Activated naive CD4-positive, alpha-beta T cell treated with anti-CD3 and anti-CD28 coated beads, Interleukin-2, amount 50 U/mL, for 24 hours (primary cell): ENCODE results near the gene IL2RA.
A peak's percentile ranks its signal among the peaks of the same experiment; 100 is the strongest.

Experiments
- H3K27ac Mint-ChIP-seq: one replicate; pipeline ENCODE4 v1.8.0; 2021; ENCODE audit warnings: mild to moderate bottlenecking, mixed read lengths
- H3K27me3 Mint-ChIP-seq: one replicate; pipeline ENCODE4 v1.8.0; 2021; ENCODE audit warnings: mixed read lengths
- H3K36me3 Mint-ChIP-seq: one replicate; pipeline ENCODE4 v1.8.0; 2021; ENCODE audit warnings: mixed read lengths
- H3K4me1 Mint-ChIP-seq: one replicate; pipeline ENCODE4 v1.8.0; 2021; ENCODE audit warnings: mixed read lengths
- H3K4me3 Mint-ChIP-seq: one replicate; pipeline ENCODE4 v1.8.0; 2021; ENCODE audit warnings: mild to moderate bottlenecking, mixed read lengths
- H3K9me3 Mint-ChIP-seq: one replicate; pipeline ENCODE4 v1.8.0; 2021; ENCODE audit warnings: mixed read lengths

Gene IL2RA

DNA sequence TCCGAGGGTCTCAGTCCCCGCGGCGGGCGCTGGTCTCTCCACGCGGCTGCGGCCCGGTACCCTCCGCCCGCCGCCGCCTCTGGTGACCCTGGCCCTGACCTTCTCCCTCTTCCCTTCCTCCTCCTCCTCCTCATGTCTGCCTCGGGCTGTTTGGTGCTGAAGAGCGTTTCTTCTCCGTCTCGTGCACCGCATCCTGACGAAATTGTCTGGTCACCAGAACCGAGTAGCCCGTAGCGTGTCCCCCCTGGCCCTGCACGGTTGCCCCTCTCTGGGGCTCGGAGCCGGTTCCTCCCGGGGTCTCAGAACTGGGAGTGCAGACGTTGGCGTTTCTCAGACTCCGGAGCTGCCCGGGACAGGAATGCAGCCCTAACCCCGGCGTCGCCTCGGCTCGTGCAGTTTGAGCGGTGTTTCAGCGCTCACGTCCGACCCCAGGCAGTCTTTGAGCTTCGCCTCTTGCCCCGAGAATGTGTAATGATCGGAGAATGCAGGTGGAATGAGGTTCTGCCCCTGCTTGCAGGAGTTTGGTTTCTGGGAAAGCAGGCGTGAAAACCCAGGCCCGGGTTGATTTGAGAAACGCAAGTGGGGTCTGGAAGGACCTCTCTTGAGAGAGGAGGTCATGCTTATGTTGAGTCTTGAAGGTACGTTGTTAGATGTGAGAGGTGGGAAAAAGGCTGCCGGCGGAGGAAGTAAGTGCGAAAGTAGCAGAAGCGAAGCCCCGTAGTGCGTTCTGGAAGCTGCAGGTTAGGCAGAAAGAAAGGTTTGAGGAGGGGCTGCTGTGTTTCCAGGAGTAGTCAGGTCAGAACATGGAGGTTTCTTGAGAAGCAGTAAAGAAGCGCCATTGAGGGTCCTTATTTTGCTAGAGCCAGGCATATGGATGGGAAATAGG is 27.4 kb upstream of the IL2RA start:
- H3K27ac Mint-ChIP-seq = peak overlapping the region; percentile 80
- H3K36me3 Mint-ChIP-seq = peaks cover 4% of the 10 kb centered on the region
- H3K9me3 Mint-ChIP-seq = no peaks in the 10 kb centered on the region
- no peaks in the 10 kb centered on the region for H3K27me3 Mint-ChIP-seq
- peak overlapping the region; percentile 99 for H3K4me3 Mint-ChIP-seq
- peaks cover 77% of the 10 kb centered on the region for H3K4me1 Mint-ChIP-seq

DNA sequence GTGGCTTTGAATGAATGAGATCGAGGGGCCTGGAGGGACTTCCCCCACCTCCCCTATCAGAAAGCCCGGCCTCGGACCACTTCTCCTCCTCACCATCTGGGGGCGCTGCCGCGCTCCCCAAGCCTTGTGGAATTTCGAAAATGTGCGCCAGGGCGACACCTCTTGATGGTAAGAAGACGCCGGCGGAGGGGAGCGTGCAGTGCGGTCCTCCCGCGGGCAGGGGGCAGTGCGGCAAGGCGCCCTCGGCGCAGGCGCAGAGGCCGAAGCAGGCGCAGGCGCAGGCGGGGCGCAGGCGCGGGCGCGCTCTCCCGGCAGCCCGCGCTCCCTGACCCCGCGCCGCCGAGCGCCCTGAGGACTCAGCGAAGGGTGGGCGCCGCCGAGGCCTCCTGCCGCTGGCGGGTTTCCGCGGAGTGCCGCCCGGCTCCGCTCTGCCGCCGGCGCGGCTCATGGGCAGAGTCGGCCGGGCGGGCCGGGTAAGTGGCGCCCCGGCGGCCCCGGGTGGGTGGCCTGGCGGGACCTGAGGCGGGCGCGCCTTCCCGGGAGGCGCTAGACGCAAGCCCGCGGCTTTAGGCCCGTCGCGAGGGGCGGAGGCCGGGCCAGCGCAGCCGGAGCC is 26.7 kb upstream of the IL2RA start, which contains the start of gene RBM17:
Gene RBM17, plus strand, starts transcription at position 314 of the 613 bp plus-strand sequence. CDS start 8,032 bp downstream, outside the sequence.
- H3K4me1 Mint-ChIP-seq = peaks cover 75% of the 10 kb centered on the region

DNA sequence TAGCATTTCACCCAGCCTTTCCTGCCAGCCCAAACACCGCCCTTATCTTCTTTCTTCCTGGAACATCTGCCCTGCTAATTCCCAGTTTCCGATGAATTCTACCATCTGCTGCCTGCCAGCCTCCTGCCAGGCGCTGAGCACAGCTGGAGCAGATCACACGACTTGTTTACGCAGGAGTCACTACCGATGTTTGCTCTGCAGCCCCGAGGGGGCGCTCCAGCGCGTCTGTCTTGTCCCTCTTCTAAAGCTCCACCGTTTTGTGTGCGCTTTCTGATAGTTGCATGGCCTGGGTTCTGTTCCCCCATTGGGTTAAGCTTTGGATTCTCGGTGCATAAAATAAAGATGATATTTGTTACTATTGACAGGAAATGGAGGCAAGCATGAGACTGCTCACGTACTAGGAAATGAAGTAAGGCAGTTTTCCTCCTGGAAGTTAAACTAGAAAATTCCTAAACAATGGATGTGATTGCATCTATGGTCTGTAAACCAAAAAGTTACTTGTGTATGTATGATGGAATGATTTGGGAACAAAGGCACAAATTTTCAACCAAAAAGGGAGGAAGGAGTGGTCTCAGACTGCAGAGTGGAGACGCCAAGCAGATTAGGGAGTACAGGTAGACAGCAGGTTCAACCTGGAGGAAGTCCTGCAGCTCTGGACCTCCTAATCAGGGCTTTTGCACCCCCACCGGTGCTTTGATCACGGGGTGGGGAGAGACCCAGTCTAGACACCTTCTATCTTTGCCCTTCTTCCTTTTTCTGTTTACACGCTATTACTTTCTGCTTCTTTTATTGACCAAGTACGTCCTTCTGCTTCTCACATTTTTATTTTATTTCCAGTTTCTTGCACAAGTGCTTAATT is 24.4 kb upstream of the IL2RA start:
- Mint-ChIP-seq H3K4me3 (peak overlapping the region; percentile 86), H3K4me1 (peaks cover 78% of the 10 kb centered on the region), H3K36me3 (peaks cover 2% of the 10 kb centered on the region), H3K27me3 (no peaks in the 10 kb centered on the region), H3K27ac (peak overlapping the region; percentile 96), H3K9me3 (no peaks in the 10 kb centered on the region)

More for the DNA sequence above, 26.7 kb upstream of the IL2RA start, which contains the start of gene RBM17:
- Mint-ChIP-seq H3K27me3 (no peaks in the 10 kb centered on the region), H3K27ac (peak within 1 kb of the TSS; percentile 80), H3K36me3 (peaks cover 4% of the 10 kb centered on the region), H3K9me3 (no peaks in the 10 kb centered on the region), H3K4me3 (peak within 1 kb of the TSS; percentile 99)

DNA sequence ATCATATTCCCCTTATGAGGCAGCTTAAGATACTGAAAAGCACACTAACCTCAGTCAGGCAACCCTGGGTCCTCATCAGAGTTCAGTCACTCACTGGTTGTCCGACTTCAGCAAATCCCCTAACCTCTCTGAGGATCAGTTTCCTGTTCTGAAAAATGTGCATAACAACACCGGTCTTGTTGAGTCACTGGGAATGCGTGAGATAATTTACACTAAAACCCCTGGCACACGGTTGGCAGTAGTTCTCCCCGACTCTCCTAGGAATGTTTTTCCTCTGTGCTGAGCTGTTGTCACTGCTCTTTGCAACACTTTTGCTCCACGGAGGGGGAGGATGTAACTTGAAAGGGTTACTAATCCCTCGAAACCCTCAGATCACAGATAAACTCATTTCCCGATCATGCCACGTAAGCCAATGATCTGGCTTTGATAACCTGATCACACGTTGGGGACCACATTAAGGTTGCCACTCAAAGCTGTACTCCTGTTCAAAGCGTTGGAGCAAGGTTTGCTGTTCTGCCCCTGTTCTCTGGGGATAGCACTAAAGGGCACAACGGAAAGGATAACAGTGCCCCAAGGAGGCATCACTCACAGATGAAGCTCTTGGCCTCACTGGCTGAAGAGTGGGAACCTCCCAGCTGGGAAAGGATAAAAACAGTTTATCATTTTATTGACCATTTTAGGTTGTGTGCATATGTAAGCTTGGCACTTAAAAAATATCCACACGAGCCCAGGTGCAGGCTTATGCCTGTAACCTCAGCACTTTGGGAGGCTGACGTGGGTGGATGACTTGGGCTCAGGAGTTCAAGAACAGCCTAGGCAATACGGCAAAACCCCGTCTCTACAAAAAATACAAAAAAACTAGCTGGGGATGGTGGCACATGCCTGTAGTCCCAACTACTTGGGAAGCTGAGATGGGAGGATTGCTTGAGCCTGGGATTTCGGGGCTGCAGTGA is 21.6 kb upstream of the IL2RA start:
- Mint-ChIP-seq H3K9me3 (no peaks in the 10 kb centered on the region), H3K36me3 (no peaks in the 10 kb centered on the region), H3K4me3 (peak overlapping the region; percentile 57), H3K4me1 (peaks cover 64% of the 10 kb centered on the region), H3K27me3 (no peaks in the 10 kb centered on the region), H3K27ac (peak overlapping the region; percentile 63)

DNA sequence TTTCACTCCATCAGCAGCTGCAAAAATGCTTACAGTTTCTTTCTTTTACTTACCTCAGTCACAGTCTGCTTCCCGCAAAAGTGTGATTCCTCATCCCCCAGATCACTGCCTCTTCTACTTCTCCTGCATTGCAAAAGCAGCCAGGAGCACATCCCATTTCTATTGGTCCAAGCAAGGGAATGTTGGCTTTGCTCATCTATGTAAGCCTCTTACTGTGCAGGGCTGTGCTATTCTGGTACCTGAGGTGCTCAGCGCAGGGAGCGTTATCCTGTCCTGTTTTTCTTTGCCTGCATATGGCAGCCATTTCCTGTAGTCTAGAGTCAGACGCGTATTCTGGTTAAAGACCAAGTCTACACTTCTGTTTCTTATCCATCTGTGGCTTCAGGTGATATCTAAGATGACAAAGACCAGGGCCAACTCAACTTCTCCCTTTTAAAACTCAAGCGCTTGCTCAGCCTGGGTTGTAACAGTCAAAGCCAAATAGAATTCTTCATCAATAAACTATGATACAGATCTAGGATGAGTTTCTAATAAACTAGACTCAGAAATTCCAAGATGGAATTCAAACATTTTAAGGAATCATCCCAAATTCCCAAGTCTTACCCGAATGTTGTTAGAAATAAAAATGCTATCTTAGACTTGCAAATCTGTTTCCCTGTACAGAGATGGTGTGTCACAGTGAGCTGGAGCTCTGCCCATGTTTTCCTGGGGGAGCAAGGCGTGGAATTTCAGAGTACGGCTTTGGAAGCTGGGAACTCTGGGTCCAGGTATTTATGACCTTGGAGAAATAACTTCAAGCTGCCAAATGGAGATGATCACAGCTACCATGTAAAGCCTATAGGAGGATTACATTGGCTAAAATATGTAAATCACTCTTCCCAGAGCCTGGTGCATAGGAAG is 20.6 kb upstream of the IL2RA start:
- Mint-ChIP-seq H3K27me3 (no peaks in the 10 kb centered on the region), H3K4me1 (peaks cover 55% of the 10 kb centered on the region), H3K36me3 (no peaks in the 10 kb centered on the region), H3K4me3 (peak overlapping the region; percentile 57), H3K27ac (peak overlapping the region; percentile 63), H3K9me3 (no peaks in the 10 kb centered on the region)

DNA sequence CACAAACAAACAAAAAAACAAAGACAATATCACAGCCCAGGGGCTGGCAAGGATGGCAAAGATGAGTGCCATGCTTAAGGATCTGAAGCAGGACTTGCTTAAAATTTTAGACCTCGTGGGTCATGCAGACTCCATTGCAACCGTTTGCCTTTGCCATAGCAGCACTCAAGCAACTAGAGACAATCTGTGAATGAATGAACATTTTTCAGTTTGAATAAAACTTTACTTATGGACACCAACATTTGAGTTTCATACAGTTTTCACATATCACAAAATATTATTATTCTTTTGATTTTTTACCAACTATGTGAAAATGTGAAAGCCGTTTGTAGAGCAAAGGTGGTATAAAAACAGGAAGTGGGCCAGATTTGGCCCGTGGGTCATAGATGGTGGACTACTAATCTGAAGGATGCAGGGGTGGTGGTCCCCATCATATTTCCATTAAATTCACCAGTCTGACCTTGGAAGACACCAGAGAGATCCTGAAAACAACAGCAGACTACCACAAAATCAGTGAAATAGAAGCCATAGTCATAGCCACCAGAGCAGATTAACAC is 18.3 kb upstream of the IL2RA start:
- Mint-ChIP-seq H3K9me3 (no peaks in the 10 kb centered on the region), H3K4me1 (peaks cover 36% of the 10 kb centered on the region), H3K36me3 (no peaks in the 10 kb centered on the region), H3K4me3 (no peak overlapping the region), H3K27ac (peak overlapping the region; percentile 53), H3K27me3 (no peaks in the 10 kb centered on the region)

DNA sequence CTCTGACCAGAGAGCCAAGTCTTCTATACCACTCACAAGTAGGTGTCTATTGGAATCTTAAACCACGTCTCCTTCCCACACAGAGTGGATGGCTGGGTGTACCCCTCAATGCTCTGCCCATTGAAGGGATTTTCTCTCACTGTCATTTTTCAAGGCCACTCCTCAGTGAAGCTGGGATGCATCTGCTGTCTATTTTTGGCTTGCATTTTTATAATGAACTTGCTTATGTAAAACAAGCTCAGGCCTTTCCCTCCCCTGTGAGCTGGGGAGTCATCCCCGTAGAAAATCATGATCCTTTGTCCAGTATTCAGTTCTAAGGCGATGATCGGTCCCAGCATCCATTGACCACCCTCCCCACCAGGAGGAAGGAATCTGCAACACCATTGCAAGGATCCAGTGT is 16.9 kb upstream of the IL2RA start:
- Mint-ChIP-seq H3K4me1 (peaks cover 42% of the 10 kb centered on the region), H3K27me3 (no peaks in the 10 kb centered on the region), H3K27ac (no peak overlapping the region), H3K9me3 (no peaks in the 10 kb centered on the region), H3K4me3 (no peak overlapping the region), H3K36me3 (no peaks in the 10 kb centered on the region)

DNA sequence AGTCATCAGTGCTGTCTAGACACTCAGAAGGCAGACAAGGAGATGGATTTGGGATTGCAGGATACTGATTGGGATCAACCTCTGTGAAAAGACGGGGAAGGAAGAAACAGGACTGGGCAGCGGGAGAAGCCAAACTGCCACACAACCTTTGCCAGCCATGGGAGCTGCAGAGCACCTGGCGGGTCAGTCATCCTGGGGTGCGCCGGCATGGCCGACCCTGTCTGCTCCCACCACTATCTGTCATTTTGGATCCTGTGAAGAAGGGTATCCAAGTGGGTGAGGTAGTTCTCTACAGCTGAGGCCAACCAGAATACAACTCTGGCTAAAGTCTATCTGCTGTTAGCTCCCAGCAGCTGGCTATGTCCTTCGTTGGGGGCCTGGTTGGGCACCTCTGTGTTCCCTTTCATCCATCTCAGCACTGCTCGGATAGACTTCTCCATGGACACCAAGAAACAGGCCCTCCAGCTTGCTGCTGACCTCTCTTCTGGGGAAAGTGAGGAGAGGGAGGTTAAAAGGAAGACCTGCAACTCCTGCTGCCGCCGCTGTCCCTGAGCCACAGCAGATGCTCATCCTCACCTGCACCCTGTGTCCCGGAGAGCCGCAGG is 15.0 kb upstream of the IL2RA start:
- no peaks in the 10 kb centered on the region for H3K36me3 Mint-ChIP-seq
- H3K27me3 Mint-ChIP-seq = no peaks in the 10 kb centered on the region
- no peak overlapping the region for H3K4me3 Mint-ChIP-seq
- H3K4me1 Mint-ChIP-seq = peaks cover 39% of the 10 kb centered on the region
- H3K27ac Mint-ChIP-seq = no peak overlapping the region
- H3K9me3 Mint-ChIP-seq = no peaks in the 10 kb centered on the region

DNA sequence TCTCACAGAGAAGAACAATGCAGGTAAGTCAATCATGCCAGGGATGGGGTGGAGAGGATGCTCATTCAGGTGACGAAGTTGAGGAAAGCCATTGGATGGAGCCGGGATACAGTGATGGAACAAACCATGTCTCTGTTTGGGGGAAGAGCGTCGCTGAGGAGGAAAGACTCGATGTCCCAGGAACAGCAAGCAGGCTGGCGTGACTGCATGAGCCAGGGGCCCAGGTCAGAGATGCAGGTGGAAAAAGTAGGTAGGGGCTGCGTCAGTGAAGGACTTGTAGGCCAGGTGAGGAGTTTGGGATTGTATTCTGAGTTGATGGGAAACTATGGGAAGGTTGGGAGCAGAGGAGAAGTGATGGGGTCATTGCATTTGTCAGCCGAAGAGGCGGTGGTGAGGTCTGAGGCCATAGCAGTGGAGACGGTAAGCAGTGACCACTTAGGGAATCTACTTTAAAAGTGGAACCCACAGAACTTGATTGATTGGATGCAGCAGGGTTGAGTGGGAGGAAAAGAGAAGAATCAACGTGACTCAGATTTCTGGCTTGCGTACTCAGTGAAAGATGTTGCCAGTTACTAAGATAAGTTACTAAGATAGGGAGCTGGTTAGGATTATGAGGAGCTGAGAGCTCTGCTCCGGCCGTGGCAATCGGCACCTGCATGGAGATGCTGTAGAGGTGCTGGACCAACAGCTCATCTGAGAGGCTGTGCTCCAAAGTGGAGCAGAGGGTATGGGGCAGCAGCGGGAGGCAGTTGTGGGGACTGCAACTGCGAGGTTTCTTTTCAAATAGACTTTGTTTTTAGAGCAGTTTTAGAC is 12.5 kb upstream of the IL2RA start:
- no peaks in the 10 kb centered on the region for H3K27me3 Mint-ChIP-seq
- H3K27ac Mint-ChIP-seq = peak overlapping the region; percentile 48
- no peak overlapping the region for H3K4me3 Mint-ChIP-seq
- peaks cover 6% of the 10 kb centered on the region for H3K9me3 Mint-ChIP-seq
- peaks cover 52% of the 10 kb centered on the region for H3K4me1 Mint-ChIP-seq
- H3K36me3 Mint-ChIP-seq = peaks cover 3% of the 10 kb centered on the region

DNA sequence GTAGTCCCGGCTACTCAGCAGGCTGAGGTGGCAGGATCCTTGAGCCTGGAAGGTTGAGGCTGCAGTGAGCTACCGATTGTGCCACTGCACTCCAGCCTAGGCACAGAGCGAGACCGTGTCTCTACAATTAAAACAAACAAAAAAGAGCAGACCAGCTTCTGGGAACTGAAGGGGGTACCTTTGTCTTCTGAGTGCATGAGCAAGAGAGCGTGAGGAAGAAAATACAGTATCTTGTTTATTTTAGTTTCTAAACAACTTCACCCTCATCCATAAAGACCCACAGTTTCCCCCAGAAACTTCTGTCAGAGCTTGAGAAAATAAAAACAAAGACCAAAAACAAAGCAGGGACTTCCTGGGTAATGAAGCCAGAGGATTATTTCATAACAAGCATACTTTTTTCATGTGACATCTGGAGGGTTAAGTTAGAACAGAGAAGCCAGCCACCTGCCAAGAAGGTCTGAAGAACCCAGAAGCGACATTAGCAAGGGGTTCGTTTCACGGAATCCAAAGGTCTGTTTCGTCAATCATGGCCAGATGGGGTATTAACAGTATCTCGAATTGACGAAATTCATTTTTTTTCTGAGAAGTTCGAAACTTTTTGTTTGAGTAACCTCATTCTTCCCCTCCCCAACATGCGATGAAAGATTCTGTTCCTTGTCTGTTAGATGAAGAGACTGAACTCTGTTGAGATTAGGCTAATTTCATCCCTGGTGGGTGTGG is 10.2 kb upstream of the IL2RA start:
- Mint-ChIP-seq H3K4me1 (peaks cover 75% of the 10 kb centered on the region), H3K36me3 (peaks cover 3% of the 10 kb centered on the region), H3K27me3 (no peaks in the 10 kb centered on the region), H3K4me3 (peak overlapping the region; percentile 42), H3K9me3 (peaks cover 6% of the 10 kb centered on the region), H3K27ac (peak overlapping the region; percentile 90)

DNA sequence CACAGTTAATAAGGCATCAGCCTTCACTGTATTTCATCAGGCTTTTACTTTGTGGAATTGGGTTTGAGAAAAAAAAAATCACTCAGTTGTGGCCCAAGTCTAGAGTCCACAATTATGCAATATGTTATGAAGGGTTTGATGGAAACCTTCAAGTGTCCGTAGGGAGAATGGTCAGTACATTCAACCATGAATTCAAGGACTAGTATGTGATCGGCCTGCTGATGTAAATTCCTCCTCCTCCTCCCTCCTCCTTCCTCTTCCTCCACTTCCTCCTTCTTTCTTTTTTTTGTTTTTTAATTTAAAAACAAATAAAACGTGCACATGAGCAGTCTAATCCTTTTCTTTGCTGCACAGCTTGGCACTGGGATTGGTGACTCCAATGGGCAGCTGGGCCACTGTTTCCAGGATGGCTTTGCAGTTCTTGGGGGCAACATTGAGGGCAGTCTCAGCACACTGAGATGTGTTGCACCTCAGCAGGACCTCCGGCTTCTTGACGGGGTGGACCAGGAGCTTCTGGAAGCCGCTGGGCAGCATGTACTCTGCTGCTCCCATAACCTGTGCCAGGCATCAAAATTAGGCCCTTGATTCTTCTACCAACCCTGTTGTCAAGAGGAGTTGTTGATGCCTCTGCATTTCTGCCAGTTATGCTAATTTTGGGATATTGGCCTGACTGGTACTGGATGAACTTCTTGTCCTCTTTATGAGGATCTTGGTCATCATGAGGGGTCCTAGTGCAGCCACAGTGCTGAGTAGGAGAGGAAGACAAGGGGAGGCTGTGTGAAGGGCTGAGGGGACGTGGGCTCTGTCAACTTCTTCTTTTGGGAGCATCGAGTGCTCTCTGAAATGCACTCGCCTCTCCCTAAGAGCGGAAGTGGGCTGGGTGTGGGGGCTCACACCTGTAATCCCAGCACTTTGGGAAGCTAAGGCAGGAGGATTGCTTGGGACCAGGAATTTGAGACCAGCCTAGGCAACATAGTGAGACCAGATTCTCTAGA is 9.3 kb upstream of the IL2RA start:
- peaks cover 3% of the 10 kb centered on the region for H3K36me3 Mint-ChIP-seq
- H3K9me3 Mint-ChIP-seq = peaks cover 6% of the 10 kb centered on the region
- no peaks in the 10 kb centered on the region for H3K27me3 Mint-ChIP-seq
- peak overlapping the region; percentile 61 for H3K4me3 Mint-ChIP-seq
- H3K4me1 Mint-ChIP-seq = peaks cover 82% of the 10 kb centered on the region
- H3K27ac Mint-ChIP-seq = peak overlapping the region; percentile 97
